ENCODE data around the gene SLC38A3. TPM values are rescaled to one million over a fixed set of nuclear protein-coding genes. Genes with fewer than 3 reads are reported as not detected.

SLC38A3 gene
- total RNA-seq, 1 donor = 0.36 TPM

GRCh38 chr3:50162034-50162883 lies 42.8 kb upstream of the SLC38A3 start:
- Histone ChIP-seq H3K4me3 (ENCODE audit: insufficient read depth, low read length) (no peak overlapping the region), H3K4me2 (ENCODE audit: insufficient read depth, low read length) (no peak overlapping the region), H2AFZ (ENCODE audit: low read length) (no peak overlapping the region), H3K4me1 (ENCODE audit: insufficient read depth, low read length) (peaks cover 60% of the 10 kb centered on the region), H3K36me3 (ENCODE audit: insufficient read depth, low read length) (no peaks in the 10 kb centered on the region), H3K79me2 (ENCODE audit: insufficient read depth, low read length) (peaks cover 21% of the 10 kb centered on the region), H4K20me1 (ENCODE audit: insufficient read depth, low read length) (no peaks in the 10 kb centered on the region), H3K9me3 (ENCODE audit: low read depth, low read length) (no peaks in the 10 kb centered on the region), H3K27ac (ENCODE audit: low read depth, low read length) (peak overlapping the region; percentile 68), H3K27me3 (ENCODE audit: insufficient read depth, low read length) (no peaks in the 10 kb centered on the region)
- DNase-seq (ENCODE audit: insufficient read length, low spot score, missing footprints) = no peak
- TF ChIP-seq CTCF (IDR thresholded peaks at IDR 0.05; ENCODE audit: extremely low read depth, low read depth, low read length) = no peak

- Histone ChIP-seq H3K9me3 (ENCODE audit: low read depth, low read length) (no peaks in the 10 kb centered on the region), H4K20me1 (ENCODE audit: insufficient read depth, low read length) (no peaks in the 10 kb centered on the region), H3K36me3 (ENCODE audit: insufficient read depth, low read length) (no peaks in the 10 kb centered on the region), H3K27me3 (ENCODE audit: insufficient read depth, low read length) (no peaks in the 10 kb centered on the region), H3K27ac (ENCODE audit: low read depth, low read length) (peak overlapping the region; percentile 68), H3K4me1 (ENCODE audit: insufficient read depth, low read length) (peaks cover 51% of the 10 kb centered on the region), H3K4me2 (ENCODE audit: insufficient read depth, low read length) (peak overlapping the region; percentile 61), H2AFZ (ENCODE audit: low read length) (peak overlapping the region; percentile 26), H3K79me2 (ENCODE audit: insufficient read depth, low read length) (peaks cover 16% of the 10 kb centered on the region), H3K4me3 (ENCODE audit: insufficient read depth, low read length) (no peak overlapping the region)
- peak; percentile 99 for DNase-seq (ENCODE audit: insufficient read length, low spot score, missing footprints)
- no peak for TF ChIP-seq CTCF (IDR thresholded peaks at IDR 0.05; ENCODE audit: extremely low read depth, low read depth, low read length)
Measured at GRCh38 chr3:50163572-50164455, 41.3 kb upstream of the SLC38A3 start.

- Histone ChIP-seq H2AFZ (ENCODE audit: low read length) (no peak overlapping the region), H4K20me1 (ENCODE audit: insufficient read depth, low read length) (no peaks in the 10 kb centered on the region), H3K79me2 (ENCODE audit: insufficient read depth, low read length) (peaks cover 17% of the 10 kb centered on the region), H3K27ac (ENCODE audit: low read depth, low read length) (peak overlapping the region; percentile 64), H3K27me3 (ENCODE audit: insufficient read depth, low read length) (no peaks in the 10 kb centered on the region), H3K36me3 (ENCODE audit: insufficient read depth, low read length) (no peaks in the 10 kb centered on the region), H3K4me3 (ENCODE audit: insufficient read depth, low read length) (peak overlapping the region; percentile 26), H3K9me3 (ENCODE audit: low read depth, low read length) (no peaks in the 10 kb centered on the region), H3K4me2 (ENCODE audit: insufficient read depth, low read length) (peak overlapping the region; percentile 61), H3K4me1 (ENCODE audit: insufficient read depth, low read length) (peaks cover 51% of the 10 kb centered on the region)
- no peak for TF ChIP-seq CTCF (IDR thresholded peaks at IDR 0.05; ENCODE audit: extremely low read depth, low read depth, low read length)
- DNase-seq (ENCODE audit: insufficient read length, low spot score, missing footprints) = no peak
Measured at GRCh38 chr3:50164481-50164880, 40.6 kb upstream of the SLC38A3 start.

Measured in osteoblast (primary cell).